IMR-90 (cell line): ENCODE data around the gene PRKN.

Experiments used
- BHLHE40 ChIP-seq: fragments of 150-350 bp; IDR thresholded peaks from 2 replicates; pipeline ENCODE4 v1.6.1; 2016; ENCODE audit warnings: mild to moderate bottlenecking, low read depth, low read length
- CEBPB ChIP-seq: IDR thresholded peaks from 2 replicates; pipeline ENCODE4 v1.6.1; 2012; ENCODE audit warnings: low read depth, low read length, improper control_type of control experiment
- CHD1 ChIP-seq: IDR thresholded peaks from 2 replicates; pipeline ENCODE4 v1.6.1; 2012; ENCODE audit warnings: low read depth, low read length, improper control_type of control experiment
- CTCF ChIP-seq: conservative IDR thresholded peaks from 2 replicates; pipeline ENCODE4 v1.5.1; 2012; ENCODE audit warnings: mild to moderate bottlenecking, low read depth, low read length, improper control_type of control experiment
- MXI1 ChIP-seq: IDR thresholded peaks from 2 replicates; pipeline ENCODE4 v1.6.1; 2012; ENCODE audit warnings: low read depth, mild to moderate bottlenecking, low read length, moderate library complexity, borderline replicate concordance
- NFE2L2 ChIP-seq: fragments of 150-350 bp; IDR thresholded peaks from 2 replicates; pipeline ENCODE4 v1.6.1; 2016; ENCODE audit warnings: low read depth, mild to moderate bottlenecking, low read length
- POLR2A ChIP-seq: IDR thresholded peaks from 2 replicates; pipeline ENCODE4 v1.6.1; 2012; ENCODE audit warnings: mild to moderate bottlenecking, low read depth, low read length
- RAD21 ChIP-seq: IDR thresholded peaks from 2 replicates; pipeline ENCODE4 v1.6.1; 2012; ENCODE audit warnings: low read length, improper control_type of control experiment
- RFX5 ChIP-seq: IDR thresholded peaks from 2 replicates; pipeline ENCODE4 v1.8.0; 2012; ENCODE audit warnings: low read depth, mild to moderate bottlenecking, low read length, moderate library complexity
- SMC3 ChIP-seq: fragments of 150-350 bp; IDR thresholded peaks from 2 replicates; pipeline ENCODE4 v1.6.1; 2016; ENCODE audit warnings: low read depth, mild to moderate bottlenecking, antibody characterized with exemption, low read length, moderate library complexity

DNA sequence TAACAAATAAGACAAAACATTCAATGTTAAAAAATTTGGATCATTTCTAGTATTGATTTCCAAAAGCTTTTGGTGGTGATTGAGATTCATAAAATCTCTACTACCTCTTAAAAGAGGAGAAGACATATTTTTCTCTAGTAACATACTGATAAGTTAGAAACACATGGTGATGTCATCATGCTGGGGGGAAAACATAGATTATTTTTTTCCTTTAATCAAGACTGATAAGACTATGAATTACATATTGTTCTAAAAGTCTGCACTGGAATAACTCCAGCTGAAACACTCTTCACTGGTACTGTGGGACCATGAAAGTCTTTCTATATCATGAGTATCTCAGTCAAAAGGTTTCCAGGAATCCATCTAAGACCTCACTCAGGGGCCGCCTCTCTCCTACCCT is 515.8 kb downstream of the PRKN start:
- TF ChIP-seq CTCF (no peak), SMC3 (no peak), POLR2A (no peak), NFE2L2 (no peak), CEBPB (no peak), CHD1 (no peak), RFX5 (no peak), BHLHE40 (no peak), RAD21 (no peak), MXI1 (no peak)
